A204.1 (cell line): ENCODE data around the gene AHCYL2.
"Not testable (repeated sequence)": the region's sequence is repeated elsewhere in the genome, so short reads cannot be mapped to it uniquely, and the experiment has no call there.

Experiments
- FAIRE-seq: peaks from 2 replicates; lab custom pipeline; 2012; peaks lifted over from hg19 to GRCh38; lab: Jason Lieb, UNC

The AHCYL2 gene

DNA sequence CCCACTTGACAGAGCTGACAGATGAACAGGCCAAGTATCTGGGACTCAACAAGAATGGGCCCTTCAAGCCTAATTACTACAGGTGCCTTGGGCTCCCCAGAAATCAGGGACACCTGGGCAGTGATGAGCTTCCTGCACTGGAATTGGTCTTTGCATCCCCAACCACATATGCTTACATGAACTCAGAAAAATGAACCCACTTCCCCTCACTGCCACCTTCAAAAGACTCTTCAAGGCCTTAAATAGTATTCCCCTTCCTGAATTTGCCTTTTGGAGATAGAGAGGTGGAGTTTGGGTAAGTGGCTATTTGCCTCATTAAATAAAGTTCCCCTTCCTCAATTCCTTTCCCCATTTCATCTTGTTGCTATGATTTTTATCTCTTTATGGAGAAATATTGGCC, 201.7 kb downstream of the AHCYL2 start:
- FAIRE-seq = no peak

DNA sequence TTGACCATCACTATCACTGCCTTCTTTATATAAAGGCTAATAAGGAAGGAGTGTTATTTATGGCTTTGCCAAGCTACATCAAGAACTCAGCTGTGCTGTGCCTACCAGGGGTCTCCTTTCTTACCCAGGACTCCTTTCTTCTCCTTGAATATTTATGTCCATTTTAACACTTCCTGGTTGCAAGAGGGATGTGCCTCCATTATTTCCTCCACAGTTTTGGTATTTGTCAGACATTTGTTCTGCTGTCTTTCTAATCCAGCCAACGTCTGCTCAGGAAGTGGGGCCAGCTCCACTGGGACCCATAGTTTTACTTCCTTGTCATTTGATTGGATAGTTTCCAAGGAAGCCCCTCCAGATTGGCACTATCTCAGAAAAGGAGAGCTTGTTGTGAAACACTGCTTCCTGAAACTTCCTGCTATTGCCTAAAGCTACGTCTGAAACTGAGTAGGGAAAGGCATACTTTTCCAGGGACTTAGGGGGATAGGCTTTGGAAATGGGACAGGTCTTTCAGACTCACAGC, 202.8 kb downstream of the AHCYL2 start:
- no peak for FAIRE-seq

DNA sequence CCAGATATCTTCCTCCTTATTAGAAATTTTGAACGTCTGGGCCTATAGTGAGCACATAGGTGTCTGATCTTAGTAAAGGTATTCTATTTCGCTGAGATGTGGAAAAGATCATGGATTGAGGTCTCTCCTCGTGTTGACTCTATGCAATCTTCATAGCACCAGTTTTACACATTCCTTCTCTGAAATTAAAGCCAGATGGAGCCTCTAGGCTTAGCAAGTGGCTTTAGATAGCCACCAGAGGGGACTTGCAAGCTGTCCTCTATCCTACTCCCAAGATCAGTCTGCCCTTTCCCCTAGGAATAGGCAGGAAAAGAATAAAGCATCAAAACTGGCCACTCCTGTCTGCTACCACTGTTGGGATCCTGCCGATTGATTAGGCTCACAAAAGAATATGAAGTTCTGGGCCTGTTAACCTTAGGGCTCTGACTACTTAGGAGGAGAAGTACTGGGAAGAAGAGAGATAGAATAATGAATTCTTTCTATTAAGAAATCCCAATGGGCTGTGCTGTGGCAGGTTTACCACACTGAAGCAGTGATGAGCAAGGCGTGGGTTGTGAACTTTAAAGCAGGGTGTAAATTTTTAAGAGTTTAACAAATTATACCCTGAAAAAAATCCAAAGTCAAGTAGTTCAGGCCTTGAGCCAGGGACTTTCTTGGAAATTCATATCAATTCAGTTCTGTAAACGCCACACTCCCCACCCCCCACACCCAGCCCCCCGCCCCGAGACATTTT, 207.2 kb downstream of the AHCYL2 start:
- no peak for FAIRE-seq

DNA sequence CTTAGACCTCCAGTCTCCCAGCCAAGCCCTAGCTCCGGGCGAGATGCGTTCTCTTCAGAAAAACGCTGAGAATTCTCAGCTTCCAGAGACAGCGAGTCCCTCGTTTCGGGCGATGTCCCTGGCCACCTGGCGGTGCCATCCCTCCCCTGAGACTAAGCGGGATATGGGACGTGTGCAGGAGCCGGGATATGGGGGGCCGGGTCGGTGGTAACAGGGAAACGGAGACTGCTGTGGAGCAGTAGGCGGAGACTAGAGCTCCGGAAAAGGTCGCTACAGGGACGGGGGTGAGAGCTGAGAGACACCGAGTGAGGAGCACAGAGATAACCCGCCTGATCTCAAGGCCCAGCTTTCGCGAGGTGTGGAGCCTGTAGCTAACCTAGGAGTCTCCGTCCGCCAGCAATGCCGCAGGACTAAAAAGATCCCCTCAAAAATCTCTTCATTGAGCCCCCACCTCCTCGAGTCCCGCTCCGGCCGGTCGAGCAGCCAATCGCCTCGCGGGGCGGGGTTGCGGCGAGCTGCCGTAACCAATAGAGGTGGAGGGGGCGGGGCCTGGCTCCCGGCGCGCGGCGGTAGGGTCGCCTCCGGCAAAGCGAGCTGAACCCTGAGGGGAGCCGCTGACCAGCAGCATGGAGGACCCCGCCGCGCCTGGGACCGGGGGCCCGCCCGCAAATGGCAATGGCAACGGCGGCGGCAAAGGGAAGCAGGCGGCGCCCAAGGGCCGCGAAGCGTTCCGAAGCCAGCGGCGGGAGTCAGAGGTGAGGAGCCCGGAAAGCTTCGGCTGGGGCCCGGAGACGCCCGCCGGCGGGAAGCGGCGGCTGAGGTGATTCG, 209.2 kb downstream of the AHCYL2 start, which contains the start of gene STRIP2:
TSS of gene STRIP2 (plus strand) at position 586 of the 828 bp plus-strand sequence. CDS start at position 627, 41 bp downstream.
- no peak for FAIRE-seq

DNA sequence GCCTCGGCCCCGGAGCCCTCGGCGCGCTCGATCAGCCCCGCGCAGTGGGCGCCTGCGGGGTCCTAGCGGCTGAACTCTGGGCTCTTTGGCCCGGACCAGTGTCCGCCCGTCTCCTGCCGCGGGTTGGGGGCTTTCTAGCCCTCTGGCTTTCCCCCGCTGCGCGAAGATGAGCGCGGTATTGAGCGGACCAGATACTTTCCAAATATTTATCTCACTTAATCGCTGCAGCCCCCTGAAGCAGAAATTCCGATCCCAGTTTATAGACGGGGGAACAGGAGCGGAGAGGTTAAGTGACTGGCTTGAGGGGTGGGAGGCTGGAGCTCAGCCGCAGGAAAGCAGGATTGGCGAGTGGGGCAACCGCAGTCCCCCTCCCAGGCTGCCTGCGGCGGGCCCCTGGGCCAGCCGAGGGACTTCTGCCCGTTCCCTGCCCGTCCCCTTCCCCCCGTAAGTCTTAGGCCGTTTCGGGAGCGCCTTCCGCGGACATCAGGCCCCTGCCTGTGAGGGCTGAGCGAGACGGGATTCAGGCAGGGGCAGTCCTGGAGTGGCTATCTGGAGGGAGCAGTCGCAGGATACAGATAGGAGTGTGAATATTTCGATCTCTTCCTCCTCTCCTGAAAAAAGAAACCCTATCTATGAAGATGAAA, 210.0 kb downstream of the AHCYL2 start:
- FAIRE-seq = no peak

DNA sequence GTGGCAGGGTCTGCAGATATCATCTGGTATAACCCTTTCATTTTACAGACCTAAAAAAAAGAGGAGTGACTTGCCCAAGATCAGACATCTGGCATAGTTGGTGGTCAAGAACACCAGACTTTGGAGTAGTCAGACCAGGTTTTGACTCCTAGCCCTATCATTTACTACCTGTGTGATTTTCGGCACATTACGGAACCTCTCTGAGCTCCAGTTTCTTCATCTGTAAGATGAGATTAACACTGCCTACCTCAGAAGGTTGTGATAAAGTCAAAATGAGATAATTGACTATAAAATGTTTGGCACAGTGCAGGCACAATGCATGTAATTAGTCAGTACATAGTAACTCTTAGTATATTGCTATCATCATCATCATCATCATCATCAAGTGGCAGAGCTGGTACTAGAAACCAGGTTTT, 210.6 kb downstream of the AHCYL2 start:
- FAIRE-seq = no peak

DNA sequence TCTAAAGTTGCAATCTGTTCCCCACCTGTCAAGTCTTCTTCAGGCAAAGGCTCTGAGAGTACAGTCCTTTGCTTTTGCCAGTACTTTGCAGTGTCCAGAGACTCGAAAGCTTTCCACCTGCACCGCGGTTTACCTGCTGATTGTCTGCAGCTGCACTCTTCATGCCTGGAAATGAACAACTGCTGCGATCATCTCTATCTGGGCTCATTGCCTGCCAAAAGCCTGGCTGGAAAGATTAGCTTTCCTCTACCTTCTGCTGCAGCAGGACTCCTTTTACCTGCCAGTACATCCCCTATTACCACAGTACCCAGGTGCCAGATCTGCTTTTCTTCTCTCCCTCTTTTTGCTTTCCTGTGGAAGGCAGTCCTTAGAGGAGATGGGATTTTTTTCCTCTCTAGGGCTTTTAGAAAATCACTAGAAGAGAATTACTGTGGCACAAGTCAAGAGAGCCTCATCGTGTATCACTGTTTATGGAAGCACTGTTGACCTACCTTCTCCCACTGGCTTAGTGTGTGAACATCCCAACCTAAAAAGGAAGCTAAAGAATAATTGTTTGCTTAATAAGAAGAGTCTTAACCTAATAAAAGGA, 211.6 kb downstream of the AHCYL2 start:
- no peak for FAIRE-seq

DNA sequence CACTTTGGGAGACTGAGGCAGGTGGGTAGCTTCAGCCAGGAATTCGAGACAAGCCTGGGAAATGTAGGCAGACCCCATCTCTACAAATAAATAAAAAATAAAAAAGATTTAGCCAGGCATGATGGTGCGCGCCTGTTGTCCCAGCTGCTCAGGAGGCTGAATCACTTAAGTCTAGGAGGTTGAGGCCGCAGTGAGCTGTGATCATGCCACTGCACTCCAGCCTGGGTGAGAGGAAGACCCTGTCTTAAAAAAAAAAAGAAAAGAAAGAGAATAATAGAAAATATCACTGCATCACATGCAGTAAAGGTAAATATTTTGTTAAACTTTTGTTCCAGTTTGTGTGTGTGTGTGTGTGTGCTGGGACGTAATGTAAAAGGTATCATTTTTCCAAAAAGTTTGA, 212.4 kb downstream of the AHCYL2 start:
- no peak for FAIRE-seq

DNA sequence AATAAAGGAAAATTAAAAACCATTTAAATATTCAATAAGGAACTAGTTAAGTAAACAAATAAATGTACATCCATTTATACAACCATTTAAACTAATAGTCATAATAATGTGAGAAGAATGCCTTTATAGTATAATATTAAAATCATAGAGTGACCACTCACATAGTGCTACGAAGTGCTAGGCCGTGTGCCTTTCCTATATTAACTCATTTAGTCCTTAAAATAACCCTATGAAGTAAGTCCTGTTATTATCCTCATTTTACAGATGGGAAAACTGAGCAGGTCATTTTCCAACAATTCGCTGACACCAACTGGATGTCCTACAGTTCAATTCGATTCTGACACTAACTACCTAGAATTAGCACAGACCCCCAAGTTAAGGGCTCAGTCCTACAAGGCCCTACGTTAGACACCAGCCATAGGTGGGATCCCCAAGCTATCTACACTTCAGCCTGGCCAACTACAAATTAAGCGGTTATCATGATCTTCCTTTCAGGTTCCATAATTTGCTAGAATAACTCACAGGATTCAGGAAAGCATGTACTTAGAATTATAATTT, 213.5 kb downstream of the AHCYL2 start:
- FAIRE-seq = peak; percentile 79

DNA sequence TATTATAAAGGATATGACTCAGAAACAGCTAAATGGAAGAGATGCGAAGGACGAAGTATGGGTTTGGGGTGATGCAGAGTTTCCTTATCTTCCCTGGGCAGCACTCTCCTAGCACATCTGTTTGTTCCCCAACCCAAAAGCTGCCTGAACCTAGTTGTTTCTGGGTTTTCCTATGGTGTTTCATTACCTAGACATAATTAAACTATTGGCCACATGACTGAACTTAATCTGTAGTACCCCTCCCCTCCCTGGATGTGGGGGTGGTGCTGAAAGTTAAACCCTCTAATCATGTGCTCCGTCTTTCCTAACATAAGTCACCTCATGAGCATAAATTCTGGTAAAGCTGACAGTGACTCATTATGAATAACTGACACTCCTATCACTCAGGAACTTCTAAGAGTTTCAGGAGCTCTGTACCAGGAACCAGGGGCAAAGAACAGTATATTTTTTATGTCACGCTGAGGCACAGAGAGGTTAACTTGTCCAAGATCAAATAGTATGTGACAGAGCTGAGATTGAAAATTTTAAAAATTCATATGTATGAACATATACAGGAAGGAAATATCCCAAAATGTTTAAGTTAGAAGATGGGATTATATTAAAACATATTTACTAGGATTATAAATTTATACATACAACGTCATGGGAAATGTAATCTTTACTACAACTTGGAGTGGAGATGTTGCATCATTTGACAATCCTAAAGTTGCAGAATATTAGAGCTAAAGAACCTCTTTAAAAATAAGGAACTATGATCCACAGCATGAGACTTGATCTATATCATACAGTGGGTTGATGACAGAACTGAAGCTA, 214.2 kb downstream of the AHCYL2 start:
- FAIRE-seq = no peak

DNA sequence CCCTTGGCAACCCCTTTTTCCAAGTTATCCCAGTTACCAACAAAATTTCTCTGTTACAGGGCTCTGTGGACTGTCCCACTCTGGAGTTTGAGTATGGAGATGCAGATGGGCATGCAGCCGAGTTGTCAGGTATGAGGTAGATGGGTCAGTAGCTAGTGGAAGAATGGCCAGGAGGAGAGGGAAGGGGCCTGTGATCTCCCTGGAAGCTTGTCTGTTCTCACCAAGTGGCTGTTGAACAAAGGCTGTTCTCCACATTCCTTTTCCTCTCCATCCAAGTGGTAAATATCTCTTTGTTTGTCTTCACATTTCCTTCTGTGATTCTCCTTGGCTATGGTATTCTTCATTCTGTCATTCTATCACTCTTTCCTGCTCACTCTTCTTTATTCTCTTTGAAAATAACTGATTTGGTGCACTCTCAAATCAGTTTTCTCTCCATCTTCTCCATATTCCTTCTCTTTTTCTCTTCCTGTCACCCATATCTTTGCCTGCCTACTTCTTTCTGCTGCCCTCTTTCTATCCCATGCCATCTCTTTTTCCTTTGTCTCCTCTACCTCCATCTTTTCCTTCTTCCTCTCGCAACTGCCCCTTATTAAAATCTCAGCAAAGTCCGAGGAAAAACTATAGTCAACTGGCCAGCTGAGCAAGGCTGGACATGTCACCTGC, 215.3 kb downstream of the AHCYL2 start:
- no peak for FAIRE-seq

DNA sequence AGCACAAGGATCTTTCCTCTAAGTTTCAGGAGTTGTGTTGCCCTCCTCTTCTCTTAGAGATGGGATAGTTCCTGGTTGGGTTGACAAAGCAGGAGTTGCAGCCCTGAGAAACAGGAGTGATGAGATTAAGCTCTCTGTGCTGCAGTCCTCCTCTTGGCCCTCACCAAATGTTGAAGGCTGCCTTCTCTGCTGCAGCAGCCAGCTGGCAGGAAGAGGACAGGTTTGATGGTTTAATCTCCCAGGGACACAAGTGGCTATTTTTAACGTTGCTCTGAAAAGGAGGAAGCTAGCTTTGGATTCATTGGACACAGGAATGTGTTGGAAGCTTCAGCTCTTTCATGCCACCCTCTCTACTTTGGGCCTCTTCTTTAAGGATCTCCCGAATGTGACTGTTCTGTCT, 218.8 kb downstream of the AHCYL2 start:
- FAIRE-seq = no peak

DNA sequence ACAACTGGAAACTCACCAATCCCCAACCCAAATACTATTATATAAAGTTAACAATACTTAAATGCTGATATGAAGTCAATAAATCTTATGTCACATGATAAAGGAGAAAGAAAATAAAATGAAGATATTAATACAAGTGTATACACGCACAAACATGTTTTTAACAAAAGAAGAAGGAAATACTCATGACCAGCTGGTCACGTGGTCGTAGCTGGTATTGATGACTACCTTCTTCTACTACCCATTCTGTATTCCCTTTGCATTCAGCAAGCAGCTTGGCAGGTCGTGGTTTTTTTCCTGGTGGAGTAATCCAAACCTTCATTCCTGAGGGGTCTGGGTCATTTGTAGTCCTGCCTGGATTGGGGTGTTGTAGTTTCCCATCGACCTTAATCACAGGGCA, 219.9 kb downstream of the AHCYL2 start:
- FAIRE-seq = not testable (repeated sequence)

DNA sequence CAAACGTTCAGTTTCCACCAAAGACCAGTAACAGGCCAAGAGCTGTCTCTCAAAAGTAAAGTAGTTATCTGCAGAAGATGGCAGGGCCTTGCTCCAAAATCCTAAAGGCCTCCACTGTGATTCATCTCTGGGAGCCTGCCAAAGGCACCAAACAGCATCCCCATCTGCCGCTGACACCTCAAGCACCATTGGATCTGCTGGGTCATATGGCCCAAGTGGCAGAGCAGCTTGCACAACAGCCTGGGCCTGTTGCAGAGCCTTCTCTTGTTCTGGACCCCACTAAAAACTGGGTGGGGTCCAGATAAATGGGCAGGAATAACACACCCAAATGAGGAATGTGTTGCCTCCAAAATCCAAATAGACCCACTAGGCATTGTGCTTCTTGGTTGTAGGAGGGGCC, 222.1 kb downstream of the AHCYL2 start:
- FAIRE-seq = not testable (repeated sequence)

DNA sequence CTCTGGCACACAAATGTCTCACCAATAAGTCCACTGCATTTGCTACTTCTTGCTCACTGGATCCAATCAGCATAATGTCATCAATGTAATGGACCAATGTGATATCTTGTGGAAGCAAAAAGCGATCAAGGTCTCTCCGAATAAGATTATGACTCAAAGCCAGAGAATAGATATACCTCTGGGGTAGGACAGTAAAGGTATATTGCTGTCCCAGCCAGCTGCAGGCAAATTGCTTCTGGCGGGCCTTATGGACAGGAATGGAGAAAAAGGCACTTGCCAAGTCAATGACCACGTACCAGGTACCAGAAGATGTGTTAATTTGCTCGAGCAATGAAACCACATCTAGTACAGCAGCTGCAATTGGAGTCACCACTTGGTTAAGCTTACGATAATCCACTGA, 222.6 kb downstream of the AHCYL2 start:
- FAIRE-seq = not testable (repeated sequence)

DNA sequence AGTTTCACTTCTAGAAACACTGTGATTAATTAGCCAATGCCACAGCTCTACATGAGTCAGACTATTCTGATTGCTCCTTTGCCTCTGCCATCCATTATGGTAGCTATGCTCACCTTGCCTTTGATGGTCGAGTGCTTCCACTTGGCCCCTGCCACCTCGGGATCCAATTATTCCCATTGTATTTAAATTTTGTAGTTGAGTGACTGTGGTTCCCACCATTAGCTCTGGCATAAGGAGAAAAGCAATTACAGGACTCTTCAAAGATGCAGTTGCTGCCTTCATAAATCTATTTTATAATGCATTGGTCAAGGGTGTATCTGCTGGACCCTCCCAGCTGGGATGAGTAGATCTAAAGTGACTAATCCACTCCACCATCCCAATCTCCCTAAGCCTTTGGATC, 223.8 kb downstream of the AHCYL2 start:
- not testable (repeated sequence) for FAIRE-seq

DNA sequence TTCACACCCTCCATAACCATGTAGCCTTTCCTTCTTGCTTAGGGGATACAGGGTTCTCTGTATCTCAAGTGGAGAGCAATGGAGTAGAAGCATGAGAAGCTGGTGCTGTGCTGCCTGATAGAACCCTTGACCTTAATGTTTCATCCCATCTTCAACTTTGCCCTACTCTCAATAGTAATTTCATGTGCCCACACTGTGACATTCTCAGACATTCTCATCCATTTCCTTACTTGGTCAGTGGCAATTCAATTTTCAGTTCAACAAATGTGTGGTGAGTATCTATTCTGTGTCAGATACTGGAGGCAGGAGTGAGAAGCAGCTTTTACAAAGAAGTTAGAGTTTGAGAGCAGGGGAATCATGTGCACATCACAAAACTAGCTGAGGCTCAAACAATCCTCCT, 225.5 kb downstream of the AHCYL2 start:
- no peak for FAIRE-seq

DNA sequence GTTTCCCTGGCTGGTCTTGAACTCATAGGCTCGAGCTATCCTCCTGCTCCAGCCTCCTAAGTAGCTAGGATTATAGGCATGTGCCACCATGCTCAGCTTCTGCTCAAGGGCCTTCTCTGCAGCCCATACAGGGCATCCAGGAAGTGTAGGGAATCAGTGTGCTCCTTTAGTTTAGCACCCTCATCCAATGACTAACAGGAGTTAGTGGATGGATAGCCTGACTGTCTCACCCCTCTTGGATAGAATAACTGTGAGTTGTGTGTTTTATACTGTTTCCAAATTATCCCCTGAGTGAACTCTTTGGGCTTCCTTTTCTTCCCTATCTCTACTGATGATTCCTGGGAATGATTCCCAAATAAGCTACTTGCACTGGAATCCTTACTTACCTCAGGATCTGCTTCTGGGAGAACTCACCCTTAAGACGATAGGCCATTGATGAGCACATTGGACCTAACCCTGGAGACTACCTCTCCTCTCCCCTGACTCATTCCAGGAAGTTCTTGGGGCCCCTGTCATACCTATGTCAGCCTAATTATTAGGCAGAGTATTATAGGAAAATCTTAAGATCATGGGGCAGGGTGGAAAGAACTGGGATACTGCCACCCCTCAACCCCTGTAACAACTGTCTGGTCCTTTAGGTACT, 227.9 kb downstream of the AHCYL2 start:
- FAIRE-seq = no peak

DNA sequence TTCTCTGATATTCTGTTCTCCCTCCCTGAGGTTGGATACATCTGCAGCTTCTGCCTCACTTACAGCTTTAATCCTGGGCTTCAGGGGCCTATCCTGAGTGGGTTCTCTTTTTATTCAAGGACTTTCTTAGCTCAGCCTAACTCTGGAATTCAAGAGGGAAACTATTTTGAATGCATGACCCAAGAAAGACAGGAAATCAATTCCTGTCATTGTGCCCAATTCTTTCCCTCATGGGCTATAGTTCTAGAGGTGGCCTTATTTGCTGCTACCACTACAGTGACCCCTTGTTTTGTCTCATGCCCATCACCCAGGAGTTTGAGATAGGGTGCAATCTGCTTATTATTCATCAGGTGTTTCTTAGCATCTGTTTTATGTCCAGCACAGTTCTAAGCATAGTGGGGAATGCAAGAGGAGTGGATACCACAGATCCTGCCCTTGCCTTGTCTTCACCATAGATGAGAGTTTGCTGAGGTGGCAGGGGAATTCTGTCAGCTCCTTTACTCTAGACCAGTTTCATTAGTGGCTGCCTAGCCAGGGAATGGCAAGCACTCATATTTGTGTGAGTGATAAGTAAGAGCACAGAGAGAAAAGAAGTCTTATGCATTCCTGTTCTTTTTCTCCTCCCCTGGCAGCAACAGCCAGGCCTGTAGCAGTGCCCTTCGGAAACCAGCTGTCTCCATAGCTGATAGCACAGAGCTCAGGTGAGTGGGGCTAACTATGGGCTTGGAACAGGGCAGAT, 228.8 kb downstream of the AHCYL2 start:
- FAIRE-seq = no peak

DNA sequence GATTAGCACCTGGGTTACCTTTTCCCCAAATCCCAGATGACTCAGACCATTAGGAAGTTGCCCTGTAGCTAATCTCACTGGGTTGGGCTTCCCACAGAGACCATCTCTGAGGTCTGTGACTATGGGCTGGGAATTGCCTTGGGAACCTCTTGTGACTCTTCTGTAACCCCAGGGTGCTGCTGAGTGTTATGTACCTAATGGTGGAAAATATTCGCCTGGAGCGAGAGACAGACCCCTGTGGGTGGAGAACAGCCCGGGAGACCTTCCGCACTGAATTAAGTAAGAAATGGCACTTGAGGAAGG, 229.4 kb downstream of the AHCYL2 start:
- no peak for FAIRE-seq
